Measurements from ENCODE around the gene VSTM2A.

Gene VSTM2A

DNA sequence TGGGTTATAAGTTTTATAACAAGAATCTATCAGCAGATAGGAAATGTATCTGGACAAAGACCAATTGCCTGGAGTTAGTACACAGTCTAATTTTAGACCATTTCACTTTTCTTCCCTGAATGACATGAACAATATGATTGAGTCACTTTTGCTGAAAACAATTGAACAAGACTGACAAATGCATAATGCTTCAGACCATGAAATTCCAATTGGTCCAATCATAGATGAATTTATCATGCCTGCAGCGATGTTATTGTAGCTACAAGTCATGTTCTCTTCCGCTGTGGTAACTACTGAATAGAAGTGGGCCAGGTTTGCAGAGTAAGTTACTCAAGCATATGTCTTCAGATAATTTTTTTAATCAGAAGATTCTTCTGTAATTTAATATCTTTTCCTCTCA lies 73.4 kb downstream of the VSTM2A start:
- DNase-seq = no peak

Data from anterior cingulate cortex (tissue), 58 donors.